IMR-90 (cell line): ENCODE measurements around the gene NCOA7. TPM values are rescaled to one million over a fixed set of nuclear protein-coding genes. Genes with fewer than 3 reads are reported as not detected.

ENCODE experiments used
- ATAC-seq: fragments of 200-7000 bp; cut with Tn5 transposase; 2 replicates; pipeline ENCODE4 v1.9.1; 2020; ENCODE audit warnings: low read depth, mild to moderate bottlenecking, moderate library complexity
- BruUV-seq: library from RNA; stranded (reverse); fragments of 400-500 nt; replicated peaks from 2 replicates; lab custom pipeline; 2021; lab: Mats Ljungman, UMichigan
- CTCF ChIA-PET: fragments of 300-600 bp; formaldehyde crosslinking; extraction: SDS; loops from one replicate; lab custom pipeline; 2021; ENCODE audit warnings: antibody characterized with exemption; lab: Yijun Ruan, JAX
- POLR2A ChIA-PET: fragments of 300-600 bp; sonication (Branson Sonifier 250); formaldehyde crosslinking; loops from one replicate; lab custom pipeline; 2022; ENCODE audit warnings: antibody characterized with exemption; ENCODE audit not compliant: unreplicated experiment; lab: Charles Lee
- DNase-seq: peaks from one replicate; pipeline ENCODE4 v3.0.0; 2013
- H2AFZ ChIP-seq: replicated peaks from 2 replicates; pipeline ENCODE3; 2013; ENCODE audit warnings: low read length, mild to moderate bottlenecking; ENCODE audit not compliant: poor library complexity
- H2AK5ac ChIP-seq: 2 replicates; pipeline ENCODE4 v1.6.1; 2013; ENCODE audit warnings: low read depth, low read length, inconsistent platforms
- H2AK9ac ChIP-seq: replicated peaks from 2 replicates; pipeline ENCODE3; 2013; ENCODE audit warnings: mild to moderate bottlenecking, low read depth, low read length, moderate library complexity; ENCODE audit not compliant: poor library complexity
- H2BK120ac ChIP-seq: 2 replicates; pipeline ENCODE4 v1.6.1; 2013; ENCODE audit warnings: low read depth, low read length, inconsistent platforms
- H2BK15ac ChIP-seq: 3 replicates; pipeline ENCODE4 v1.6.1; 2013; ENCODE audit warnings: low read depth, low read length, inconsistent platforms
- H2BK20ac ChIP-seq: 2 replicates; pipeline ENCODE4 v1.6.1; 2013; ENCODE audit warnings: low read depth, mild to moderate bottlenecking, inconsistent platforms, low read length, moderate library complexity
- H2BK5ac ChIP-seq: 2 replicates; pipeline ENCODE4 v1.6.1; 2013; ENCODE audit warnings: mild to moderate bottlenecking, low read depth, low read length, inconsistent platforms; ENCODE audit not compliant: poor library complexity, severe bottlenecking
- H3K14ac ChIP-seq: replicated peaks from 2 replicates; pipeline ENCODE4 v1.6.1; 2013; ENCODE audit warnings: low read depth, low read length, inconsistent platforms
- H3K18ac ChIP-seq: 2 replicates; pipeline ENCODE4 v1.6.1; 2013; ENCODE audit warnings: low read depth, low read length, control low read depth
- H3K23ac ChIP-seq: 2 replicates; pipeline ENCODE4 v1.6.1; 2013; ENCODE audit warnings: low read depth, low read length, inconsistent platforms
- H3K27ac ChIP-seq: 2 replicates; pipeline ENCODE4 v1.5.1; 2013; ENCODE audit warnings: mild to moderate bottlenecking, control low read depth, low read length; ENCODE audit not compliant: insufficient read depth
- H3K27me3 ChIP-seq: 2 replicates; pipeline ENCODE4 v1.6.1; 2013; ENCODE audit warnings: low read length; ENCODE audit not compliant: control insufficient read depth, insufficient read depth
- H3K36me3 ChIP-seq: 2 replicates; pipeline ENCODE4 v1.6.1; 2013; ENCODE audit warnings: low read length, mixed read lengths; ENCODE audit not compliant: control insufficient read depth, insufficient read depth
- H3K4ac ChIP-seq: 2 replicates; pipeline ENCODE4 v1.6.1; 2013; ENCODE audit warnings: low read depth, low read length, inconsistent platforms
- H3K4me1 ChIP-seq: 2 replicates; pipeline ENCODE4 v1.6.1; 2013; ENCODE audit warnings: low read length, mixed read lengths; ENCODE audit not compliant: control insufficient read depth, insufficient read depth
- H3K4me2 ChIP-seq: 2 replicates; pipeline ENCODE4 v1.6.1; 2013; ENCODE audit warnings: low read depth, mild to moderate bottlenecking, control low read depth, low read length, moderate library complexity
- H3K4me3 ChIP-seq: 2 replicates; pipeline ENCODE4 v1.5.1; 2013; ENCODE audit warnings: low read depth, mild to moderate bottlenecking, control low read depth, low read length, moderate library complexity; ENCODE audit not compliant: insufficient read depth
- H3K56ac ChIP-seq: 2 replicates; pipeline ENCODE4 v1.6.1; 2013; ENCODE audit warnings: low read length, inconsistent platforms; ENCODE audit not compliant: insufficient read depth; ENCODE audit errors: extremely low read depth
- H3K79me1 ChIP-seq, 2 experiments: 2 replicates each; pipeline ENCODE4 v1.6.1; 2013; ENCODE audit warnings: low read length in 2 of 2, inconsistent platforms in 1 of 2, low read depth in 1 of 2
- H3K9ac ChIP-seq: 2 replicates; pipeline ENCODE4 v1.6.1; 2013; ENCODE audit warnings: low read depth, low read length, control low read depth
- H3K9me1 ChIP-seq: 2 replicates; pipeline ENCODE4 v1.6.1; 2013; ENCODE audit warnings: low read length, inconsistent platforms; ENCODE audit not compliant: insufficient read depth
- H3K9me3 ChIP-seq: 2 replicates; pipeline ENCODE4 v1.6.1; 2013; ENCODE audit warnings: low read length; ENCODE audit not compliant: control insufficient read depth, insufficient read depth
- H4K20me1 ChIP-seq: 2 replicates; pipeline ENCODE4 v1.6.1; 2013; ENCODE audit warnings: low read length, inconsistent platforms; ENCODE audit not compliant: insufficient read depth
- H4K5ac ChIP-seq: 2 replicates; pipeline ENCODE4 v1.6.1; 2013; ENCODE audit warnings: mild to moderate bottlenecking, low read depth, low read length, control low read depth
- H4K8ac ChIP-seq, 2 experiments: 2 replicates each; pipeline ENCODE4 v1.6.1; 2013; ENCODE audit warnings: low read depth in 2 of 2, low read length in 2 of 2, control low read depth in 1 of 2, inconsistent platforms in 1 of 2
- H4K91ac ChIP-seq: 2 replicates; pipeline ENCODE4 v1.6.1; 2013; ENCODE audit warnings: low read depth, low read length, inconsistent platforms; ENCODE audit not compliant: insufficient read depth
- BHLHE40 ChIP-seq: fragments of 150-350 bp; IDR thresholded peaks from 2 replicates; pipeline ENCODE4 v1.6.1; 2016; ENCODE audit warnings: mild to moderate bottlenecking, low read depth, low read length
- CHD1 ChIP-seq: IDR thresholded peaks from 2 replicates; pipeline ENCODE4 v1.6.1; 2012; ENCODE audit warnings: low read depth, low read length, improper control_type of control experiment
- CTCF ChIP-seq: conservative IDR thresholded peaks from 2 replicates; pipeline ENCODE4 v1.5.1; 2012; ENCODE audit warnings: mild to moderate bottlenecking, low read depth, low read length, improper control_type of control experiment
- FOS ChIP-seq: fragments of 150-350 bp; IDR thresholded peaks from 2 replicates; pipeline ENCODE4 v1.6.1; 2016; ENCODE audit warnings: low read depth, low read length
- MAFK ChIP-seq: IDR thresholded peaks from 2 replicates; pipeline ENCODE4 v1.6.1; 2012; ENCODE audit warnings: low read depth, low read length, improper control_type of control experiment
- MAZ ChIP-seq: IDR thresholded peaks from 2 replicates; pipeline ENCODE4 v1.6.1; 2012; ENCODE audit warnings: low read depth, mild to moderate bottlenecking, low read length, improper control_type of control experiment, moderate library complexity, borderline replicate concordance
- MXI1 ChIP-seq: IDR thresholded peaks from 2 replicates; pipeline ENCODE4 v1.6.1; 2012; ENCODE audit warnings: low read depth, mild to moderate bottlenecking, low read length, moderate library complexity, borderline replicate concordance
- NFE2L2 ChIP-seq: fragments of 150-350 bp; IDR thresholded peaks from 2 replicates; pipeline ENCODE4 v1.6.1; 2016; ENCODE audit warnings: low read depth, mild to moderate bottlenecking, low read length
- POLR2A ChIP-seq: IDR thresholded peaks from 2 replicates; pipeline ENCODE4 v1.6.1; 2012; ENCODE audit warnings: mild to moderate bottlenecking, low read depth, low read length
- RAD21 ChIP-seq: IDR thresholded peaks from 2 replicates; pipeline ENCODE4 v1.6.1; 2012; ENCODE audit warnings: low read length, improper control_type of control experiment
- RFX5 ChIP-seq: IDR thresholded peaks from 2 replicates; pipeline ENCODE4 v1.8.0; 2012; ENCODE audit warnings: low read depth, mild to moderate bottlenecking, low read length, moderate library complexity
- SMC3 ChIP-seq: fragments of 150-350 bp; IDR thresholded peaks from 2 replicates; pipeline ENCODE4 v1.6.1; 2016; ENCODE audit warnings: low read depth, mild to moderate bottlenecking, antibody characterized with exemption, low read length, moderate library complexity
- USF2 ChIP-seq: fragments of 150-350 bp; IDR thresholded peaks from 2 replicates; pipeline ENCODE4 v1.6.1; 2017; ENCODE audit warnings: mild to moderate bottlenecking, antibody characterized with exemption, low read length, low read depth
- WGBS, 2 experiments: methylation state at CpG; one replicate each; pipeline versions ENCODE4 v1.1.5 to v1.1.7; 2013; ENCODE audit warnings: missing lambda C conversion rate in 2 of 2; ENCODE audit not compliant: insufficient read length in 1 of 2; ENCODE audit errors: extremely low coverage in 2 of 2; 5-methylcytosine and 5-hydroxymethylcytosine counted together
- dilution Hi-C: fragments of 300-500 bp; cut with HindIII; formaldehyde crosslinking; loops from one replicate; pipeline ENCODE4 v1.14.3; 2018; ENCODE audit warnings: low sequenced_read_pairs; ENCODE audit not compliant: unreplicated experiment
- in situ Hi-C: fragments of 300-500 bp; cut with MboI; formaldehyde crosslinking; loops from 3 replicates; pipeline ENCODE4 v1.14.3; 2019; ENCODE audit warnings: low sequenced_read_pairs, inconsistent platforms, mixed read lengths
- intact Hi-C: fragments of 100-400 bp; cut with micrococcal nuclease; formaldehyde crosslinking; loops from 2 replicates; pipeline ENCODE4 v1.10.0; 2022
- polyA plus RNA-seq, 3 experiments: library from polyadenylated mRNA; depleted of rRNA; stranded (reverse); fragments of >200 nt; gene quantifications; 2 replicates each; pipeline ENCODE4 v1.2.3, GENCODE V29; 2012; ENCODE audit warnings: low replicate concordance in 1 of 3
- total RNA-seq: library from RNA; depleted of rRNA; stranded (reverse); fragments of >200 nt; gene quantifications from 2 replicates; pipeline ENCODE4 v1.2.3, GENCODE V29; 2012
- TF ChIP-seq, protein P1 (sequence below): fragments of 150-350 bp; IDR thresholded peaks from 2 replicates; pipeline ENCODE4 v1.6.1; 2016; ENCODE audit warnings: low read depth, mild to moderate bottlenecking, low read length, moderate library complexity, borderline replicate concordance

The NCOA7 gene
- total and polyA plus RNA-seq, 2 of the 4 experiments (the other 2 are of a cell fraction), result 12.6 to 12.9 TPM

- Histone ChIP-seq H3K27ac (peak overlapping the region; percentile 14; the same call in 1 of the 2 replicates), H3K9ac (no peak overlapping the region), H3K14ac (no peak overlapping the region; the same call in 1 of the 2 replicates), H3K23ac (no peak overlapping the region), H3K4me2 (no peak overlapping the region), H2AFZ (no peak overlapping the region), H3K18ac (no peak overlapping the region; the same call in 1 of the 2 replicates), H2AK9ac (no peak overlapping the region), H2BK5ac (no peak overlapping the region), H2AK5ac (peak overlapping the region; percentile 40; the same call in 1 of the 2 replicates), H3K27me3 (no peaks in the 10 kb centered on the region), H2BK15ac (0 out of 3 replicates have a peak overlapping the region, but pooled peaks have one; percentile 17), H3K56ac (no peak overlapping the region), H4K8ac (peak overlapping the region in 1 of 2 experiments; percentile 18; a peak in 3 of 4 replicates), H3K4me1 (peaks cover 7% of the 10 kb centered on the region), H3K36me3 (peaks cover 16% of the 10 kb centered on the region), H3K9me1 (peaks cover 14% of the 10 kb centered on the region), H2BK120ac (no peak overlapping the region), H3K4ac (no peak overlapping the region; the same call in 1 of the 2 replicates), H4K91ac (no peak overlapping the region; the same call in 1 of the 2 replicates), H4K5ac (peak overlapping the region; percentile 42), H3K9me3 (no peaks in the 10 kb centered on the region), H2BK20ac (no peak overlapping the region), H4K20me1 (no peaks in the 10 kb centered on the region), H3K4me3 (no peak overlapping the region), H3K79me1 (no peaks in the 10 kb centered on the region)
- CTCF ChIA-PET, result interaction anchor here (0.6 kb wide), 1 partner anchor 128 kb away, joined by 3 read pairs; the partner anchor contains the start of gene NCOA7
- BruUV-seq, result no TSS peak
- TF ChIP-seq POLR2A (no peak), SMC3 (no peak), FOS (no peak), USF2 (no peak), MXI1 (no peak), BHLHE40 (no peak), MAZ (no peak), CTCF (no peak), MAFK (no peak), NFE2L2 (no peak), RFX5 (no peak), CHD1 (no peak), RAD21 (no peak)
- TF ChIP-seq, protein P1, sequence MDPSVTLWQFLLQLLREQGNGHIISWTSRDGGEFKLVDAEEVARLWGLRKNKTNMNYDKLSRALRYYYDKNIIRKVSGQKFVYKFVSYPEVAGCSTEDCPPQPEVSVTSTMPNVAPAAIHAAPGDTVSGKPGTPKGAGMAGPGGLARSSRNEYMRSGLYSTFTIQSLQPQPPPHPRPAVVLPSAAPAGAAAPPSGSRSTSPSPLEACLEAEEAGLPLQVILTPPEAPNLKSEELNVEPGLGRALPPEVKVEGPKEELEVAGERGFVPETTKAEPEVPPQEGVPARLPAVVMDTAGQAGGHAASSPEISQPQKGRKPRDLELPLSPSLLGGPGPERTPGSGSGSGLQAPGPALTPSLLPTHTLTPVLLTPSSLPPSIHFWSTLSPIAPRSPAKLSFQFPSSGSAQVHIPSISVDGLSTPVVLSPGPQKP, result no peak
- intact Hi-C loops (no loop called here), dilution Hi-C loops (no loop called here), in situ Hi-C loops (no loop called here)
- DNase-seq (no peak), ATAC-seq (no peak; the same call in 1 of the 2 replicates)
- POLR2A ChIA-PET, result no interaction called here
- WGBS, 2 experiments, result 80% methylated on average over 1 of the region's 4 CpGs; no CpG with 5 or more reads in 1 of the 2 experiments
These were observed 127.5 kb downstream of the NCOA7 start for GRCh38 chr6:125918230-125918629.
